SIG-M5 treated with dmso at 0.1 percent for 504 hours (cell line): ENCODE measurements around the gene ALG1L2.
"Not testable (repeated sequence)": the region's sequence is repeated elsewhere in the genome, so short reads cannot be mapped to it uniquely, and the experiment has no call there.

ENCODE experiments used
- DNase-seq: peaks from one replicate; lab custom pipeline; 2025; ENCODE audit not compliant: unreplicated experiment; lab: John Stamatoyannopoulos, UW

ALG1L2 gene

DNA sequence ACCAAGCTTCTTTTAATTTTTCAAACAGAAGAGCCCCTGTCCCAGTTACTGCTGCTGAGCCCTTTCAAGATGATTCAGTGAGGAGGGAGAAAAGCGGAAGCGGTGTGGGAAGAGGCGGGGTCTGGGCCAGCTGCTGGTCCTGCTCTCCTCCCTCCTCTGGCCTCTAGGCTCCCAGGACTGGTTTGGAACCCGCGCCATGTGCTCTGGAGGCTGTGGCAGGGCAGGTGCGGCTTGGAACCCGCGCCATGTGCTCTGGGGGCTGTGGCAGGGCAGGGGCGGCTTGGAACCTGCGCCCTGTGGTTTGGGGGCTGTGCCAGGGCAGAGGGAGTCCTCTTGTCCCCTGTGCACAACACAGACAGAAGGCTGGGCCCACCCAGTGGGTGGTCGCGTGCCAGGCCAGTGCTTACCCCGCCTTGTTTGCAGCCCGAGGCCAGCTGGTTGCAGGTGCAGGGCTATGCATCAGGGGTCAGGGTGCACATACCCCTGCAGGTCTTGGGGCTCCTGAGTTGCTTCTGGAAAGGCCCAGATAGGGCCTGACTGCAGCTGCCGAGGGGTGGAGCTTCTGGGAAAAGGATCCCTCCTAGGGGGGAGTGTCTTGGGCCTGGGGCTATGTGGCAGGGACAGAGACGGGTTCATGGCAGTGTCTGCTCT lies 12.2 kb downstream of the ALG1L2 start:
- peak; percentile 86 for DNase-seq

- DNase-seq, result peak; percentile 43
Observed at GRCh38 chr3:130094491-130094941, 12.9 kb downstream of the ALG1L2 start.

- not testable (repeated sequence) for DNase-seq
Observed at GRCh38 chr3:130095858-130096257, 14.2 kb downstream of the ALG1L2 start.

GRCh38 chr3:130097096-130097495 lies 15.5 kb downstream of the ALG1L2 start:
- DNase-seq, result not testable (repeated sequence)

DNA sequence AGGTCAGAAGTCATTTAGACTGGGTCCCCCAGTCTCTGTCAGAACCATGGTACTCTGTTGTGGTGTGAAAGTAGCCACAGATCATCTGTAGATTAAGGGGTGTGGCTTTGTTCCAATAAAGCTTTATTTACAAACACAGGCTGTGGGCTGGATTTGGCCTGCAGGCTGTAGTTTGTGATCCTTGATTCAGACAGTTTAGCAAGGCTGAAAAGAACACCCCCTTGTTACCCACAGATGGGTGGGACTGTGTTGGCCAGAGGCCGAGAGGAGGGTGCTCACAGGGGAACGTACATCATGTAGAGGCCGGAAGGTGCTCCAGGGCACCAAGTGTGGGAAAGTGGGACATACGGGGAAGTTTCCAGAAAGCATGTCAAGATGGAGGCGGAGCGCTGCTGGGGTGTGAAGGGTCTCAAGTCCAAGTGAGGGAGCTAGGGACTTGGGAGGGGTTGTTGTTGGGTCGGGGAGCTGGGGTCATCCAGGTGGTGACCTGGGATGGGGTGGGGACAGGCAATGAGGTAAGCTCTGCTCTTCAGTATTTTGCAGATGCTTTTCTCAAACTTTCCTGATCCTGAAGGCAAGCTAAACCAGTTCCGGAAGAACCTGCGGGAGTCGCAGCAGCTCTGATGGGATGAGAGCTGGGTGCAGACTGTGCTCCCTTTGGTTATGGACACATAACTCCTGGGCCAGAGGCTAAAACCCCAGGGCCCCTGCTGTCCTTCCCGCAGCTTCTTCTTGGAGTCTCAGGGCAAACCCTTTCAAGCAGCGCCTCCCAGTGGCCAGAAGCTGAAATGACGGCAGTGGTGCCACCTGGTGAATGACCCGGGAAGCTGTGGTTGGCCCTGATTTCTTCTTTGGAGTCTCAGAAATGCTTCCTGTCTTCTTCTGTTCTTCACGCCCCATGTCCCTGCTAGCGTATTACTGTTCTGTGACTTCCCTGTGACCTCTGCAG lies 16.3 kb downstream of the ALG1L2 start:
- not testable (repeated sequence) for DNase-seq

DNA sequence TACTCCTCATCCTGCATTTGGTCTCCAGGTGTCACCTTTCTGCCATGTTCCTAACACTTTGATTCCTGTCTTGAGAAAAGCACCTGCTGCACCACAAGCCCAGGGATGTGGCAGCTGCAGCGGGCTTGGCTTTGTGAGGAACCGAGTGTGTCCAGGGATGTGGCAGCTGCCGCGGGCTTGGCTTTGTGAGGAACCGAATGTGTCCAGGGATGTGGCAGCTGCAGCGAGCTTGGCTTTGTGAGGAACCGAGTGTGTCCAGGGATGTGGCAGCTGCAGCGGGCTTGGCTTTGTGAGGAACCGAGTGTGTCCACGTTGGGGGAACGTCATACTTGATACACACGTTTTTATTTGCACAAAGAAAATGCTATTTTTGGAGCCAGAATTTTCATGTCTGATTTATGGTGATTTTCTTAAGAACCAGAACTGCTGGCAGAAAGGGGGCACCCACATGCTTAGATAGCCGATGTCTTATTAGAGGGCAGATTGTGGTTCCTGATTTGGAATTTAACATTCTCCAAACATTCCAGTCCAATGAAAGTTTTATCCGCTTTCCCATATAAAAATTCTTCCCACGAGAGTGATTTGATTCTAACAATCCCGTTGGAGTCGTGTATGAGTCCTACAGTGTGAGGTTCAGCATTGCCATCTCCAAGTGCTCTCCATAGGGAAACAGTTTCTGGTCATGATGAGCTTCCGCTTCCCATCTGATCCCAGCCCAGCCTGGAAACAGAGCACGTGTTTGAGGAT lies 17.2 kb downstream of the ALG1L2 start:
- not testable (repeated sequence) for DNase-seq

DNA sequence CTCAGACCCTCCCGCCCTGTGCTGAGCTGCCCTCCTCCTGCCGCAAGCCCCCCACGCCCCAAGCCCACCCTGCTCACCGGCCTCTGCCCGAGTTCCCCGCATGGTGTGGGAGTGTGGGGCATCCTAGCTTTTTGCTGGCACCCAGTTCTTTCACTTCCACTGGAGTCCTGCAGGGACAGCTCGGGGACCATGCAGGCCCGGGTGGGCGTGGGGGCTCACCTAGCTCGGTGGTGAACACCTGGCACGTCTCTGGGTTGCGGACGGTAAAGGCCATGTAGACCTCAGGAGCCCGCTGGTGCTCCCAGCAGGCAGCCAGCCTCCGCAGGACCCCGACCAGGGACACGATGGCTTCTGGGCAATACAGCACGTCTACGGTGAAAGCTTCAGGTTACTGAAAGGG lies 20.9 kb downstream of the ALG1L2 start:
- DNase-seq, result not testable (repeated sequence)

DNA sequence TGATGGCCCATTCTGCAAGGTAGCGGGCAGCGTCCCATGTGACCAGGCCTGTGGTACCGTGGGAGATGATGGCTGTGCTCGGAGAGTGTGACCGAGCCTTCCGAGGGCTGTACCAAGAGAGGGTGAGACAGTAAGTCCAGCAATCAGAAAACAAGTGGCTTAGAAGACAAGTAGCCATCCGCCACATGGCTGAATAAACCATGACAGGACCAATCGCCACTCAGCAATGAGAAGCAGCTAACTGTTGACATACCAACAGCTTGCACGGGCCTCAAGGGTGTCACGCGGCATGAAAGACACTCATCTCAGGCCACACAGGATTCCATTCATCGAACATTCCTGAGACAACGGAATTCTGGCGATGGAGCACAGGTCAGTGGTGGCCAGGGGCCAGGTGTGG lies 22.6 kb downstream of the ALG1L2 start:
- not testable (repeated sequence) for DNase-seq

GRCh38 chr3:130107333-130107995 lies 25.8 kb downstream of the ALG1L2 start:
- DNase-seq, result not testable (repeated sequence)

DNA sequence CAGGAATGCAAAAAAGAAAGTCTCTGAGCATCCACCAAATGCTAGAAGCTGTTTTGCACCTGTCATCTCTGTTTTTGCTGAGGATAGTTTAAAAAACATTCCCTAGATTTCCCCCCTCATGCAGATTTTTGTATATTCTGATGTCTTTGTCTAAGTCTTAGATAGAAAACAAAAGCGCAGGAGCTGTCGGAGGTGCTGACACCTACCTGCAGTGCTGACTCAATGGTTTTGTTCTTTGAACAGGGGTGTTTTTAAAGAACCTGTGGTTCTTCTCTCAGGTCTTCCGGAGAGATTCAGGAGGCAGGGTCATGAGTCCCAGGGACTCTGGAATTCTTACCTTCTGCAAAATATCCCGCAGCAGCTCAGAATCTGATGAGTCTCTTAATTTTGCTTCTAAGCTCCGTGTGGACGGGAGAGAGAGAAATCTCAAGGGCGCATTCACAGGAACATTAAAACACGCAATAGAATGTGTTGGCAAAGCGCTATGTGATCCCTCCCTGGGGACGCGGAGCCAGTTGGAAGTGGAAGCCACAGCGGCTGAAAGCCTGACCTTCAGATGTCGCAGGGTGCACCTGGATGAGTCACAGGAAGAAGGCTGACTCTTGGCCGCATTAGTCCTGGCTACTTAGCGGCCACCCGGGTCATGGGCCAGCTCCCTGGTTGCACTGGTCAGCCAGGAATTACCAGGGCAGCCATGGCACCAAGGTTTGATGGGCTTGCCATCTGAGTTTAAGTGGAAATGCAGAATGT lies 27.4 kb downstream of the ALG1L2 start:
- not testable (repeated sequence) for DNase-seq

- peak; percentile 33 for DNase-seq
Observed at GRCh38 chr3:130110386-130111169, 28.9 kb downstream of the ALG1L2 start.

GRCh38 chr3:130111185-130111864 lies 29.7 kb downstream of the ALG1L2 start:
- peak; percentile 98 for DNase-seq

DNA sequence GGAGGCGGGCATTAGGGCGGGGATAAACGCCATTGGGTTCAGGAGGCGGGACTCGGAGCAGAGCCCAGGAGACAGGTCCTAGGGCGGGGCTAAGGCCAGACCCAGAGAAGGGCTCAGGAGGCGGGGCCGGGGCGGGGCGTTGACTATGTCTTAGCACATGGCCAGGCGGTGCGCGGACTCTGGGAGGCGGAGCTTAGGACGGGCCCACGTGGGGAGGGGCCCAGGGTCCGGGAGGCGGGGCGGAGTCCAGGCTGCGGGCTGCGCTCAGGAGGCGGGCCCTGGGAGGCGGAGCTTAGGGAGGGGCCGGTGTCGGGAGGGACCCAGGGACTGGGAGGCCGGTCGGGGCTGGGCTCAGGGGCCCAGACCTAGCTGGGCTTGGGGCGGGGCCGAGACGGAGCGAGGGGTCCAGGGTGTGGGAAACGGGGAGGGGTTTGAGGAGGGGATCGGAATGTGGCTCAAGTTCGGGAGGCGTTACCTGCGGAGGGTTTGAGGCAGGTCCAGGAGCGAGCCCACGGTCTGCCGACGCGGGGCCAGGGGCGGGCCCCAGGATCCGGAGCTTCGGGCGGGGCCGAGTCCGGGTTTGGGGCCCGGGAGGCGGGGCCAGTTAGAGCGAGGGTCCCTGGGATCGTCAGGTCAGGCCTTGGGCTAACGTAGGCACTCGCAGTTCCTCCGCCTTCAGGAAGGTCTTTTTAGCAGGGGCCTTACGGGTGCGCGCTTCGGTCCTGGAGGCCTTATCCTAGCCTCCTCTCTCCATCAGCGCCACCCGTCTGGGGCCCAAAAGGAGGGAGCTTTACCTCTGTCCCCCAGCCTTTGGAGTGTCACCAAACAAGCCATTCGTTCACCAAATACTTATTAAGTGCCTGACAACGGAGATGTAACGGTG lies 30.5 kb downstream of the ALG1L2 start:
- peak; percentile 79 for DNase-seq

GRCh38 chr3:130112748-130113073 lies 31.1 kb downstream of the ALG1L2 start:
- not testable (repeated sequence) for DNase-seq

GRCh38 chr3:130115400-130115799 lies 33.8 kb downstream of the ALG1L2 start:
- not testable (repeated sequence) for DNase-seq

- DNase-seq, result no peak
Observed at GRCh38 chr3:130117933-130118332, 36.3 kb downstream of the ALG1L2 start.

DNA sequence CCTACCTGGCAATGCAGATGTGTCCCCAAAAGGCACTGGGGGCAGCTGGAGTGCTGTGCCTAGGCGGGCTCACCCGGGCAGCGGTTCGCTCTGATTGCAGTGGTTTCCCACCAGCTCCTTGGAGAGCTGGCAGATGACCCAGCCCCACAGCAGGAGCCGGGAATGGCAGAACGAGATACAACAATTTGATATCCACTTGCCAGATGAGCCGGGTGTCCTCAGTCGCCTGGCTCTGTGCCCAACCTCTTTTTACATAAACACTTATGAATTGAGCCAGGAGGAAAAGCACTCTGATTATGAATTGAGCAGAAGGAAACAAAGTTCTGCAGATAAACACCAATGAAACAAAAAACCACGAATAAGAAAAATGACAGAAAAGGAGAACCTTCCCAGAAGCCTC lies 38.2 kb downstream of the ALG1L2 start:
- not testable (repeated sequence) for DNase-seq

GRCh38 chr3:130120291-130120690 lies 38.7 kb downstream of the ALG1L2 start:
- DNase-seq, result not testable (repeated sequence)
